Neutrophil (primary cell): ENCODE results near the gene OR4D1.
"Not testable (repeated sequence)": the region's sequence is repeated elsewhere in the genome, so short reads cannot be mapped to it uniquely, and the experiment has no call there.

Experiments used
- H3K27ac ChIP-seq: fragments of 200-600 bp; sonication (generic); 2 replicates; pipeline ENCODE4 v1.5.1; 2016; ENCODE audit warnings: mild to moderate bottlenecking, moderate library complexity
- H3K27me3 ChIP-seq: fragments of 200-600 bp; sonication (generic); 2 replicates; pipeline ENCODE4 v1.6.0; 2016; ENCODE audit warnings: mild to moderate bottlenecking
- H3K36me3 ChIP-seq: fragments of 200-600 bp; sonication (generic); 2 replicates; pipeline ENCODE4 v1.5.1; 2017
- H3K4me1 ChIP-seq, 2 experiments: fragments of 200-600 bp in 1 of 2; sonication (generic) in 1 of 2; 1 replicate in 1 of 2; 2 replicates in 1 of 2; pipeline versions ENCODE4 v1.5.1 to v1.6.1; 2013 to 2016; ENCODE audit warnings: low read depth in 1 of 2, low read length in 1 of 2, mild to moderate bottlenecking in 1 of 2, moderate library complexity in 1 of 2; ENCODE audit not compliant: control insufficient read depth in 1 of 2, insufficient read depth in 1 of 2
- H3K4me3 ChIP-seq, 2 experiments: fragments of 200-600 bp in 1 of 2; sonication (generic) in 1 of 2; 1 replicate in 1 of 2; 2 replicates in 1 of 2; pipeline ENCODE4 v1.5.1; 2013 to 2016; ENCODE audit warnings: low read depth in 1 of 2, low read length in 1 of 2, mild to moderate bottlenecking in 1 of 2, moderate library complexity in 1 of 2
- H3K9me3 ChIP-seq: fragments of 200-600 bp; sonication (generic); 2 replicates; pipeline ENCODE4 v1.5.1; 2016
- TF ChIP-seq, protein P1 (sequence below): fragments of 200-600 bp; sonication (generic); IDR thresholded peaks from 2 replicates; pipeline ENCODE4 v1.5.1; 2016; ENCODE audit warnings: antibody characterized with exemption

OR4D1 gene

DNA sequence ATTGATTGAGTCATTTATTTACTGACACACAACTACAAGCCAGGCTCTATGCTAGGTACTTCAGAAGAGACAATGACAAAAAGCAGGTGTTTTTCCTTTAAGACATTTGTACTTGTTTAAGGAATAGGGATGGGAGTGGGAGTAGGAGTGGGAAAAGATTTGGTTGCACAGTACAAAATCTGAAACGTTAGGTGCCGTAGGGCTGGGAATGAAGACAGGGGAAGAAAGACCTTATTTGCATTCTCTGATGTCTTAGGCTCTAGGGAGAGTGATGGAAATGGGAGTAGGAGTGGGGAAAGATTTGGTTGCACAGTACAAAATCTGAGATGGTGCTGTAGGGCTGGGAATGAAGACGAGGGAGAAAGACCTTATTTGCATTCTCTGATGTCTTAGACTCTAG lies 28.7 kb upstream of the OR4D1 start:
- no peaks in the 10 kb centered on the region for H3K4me1 ChIP-seq
- TF ChIP-seq, protein P1, sequence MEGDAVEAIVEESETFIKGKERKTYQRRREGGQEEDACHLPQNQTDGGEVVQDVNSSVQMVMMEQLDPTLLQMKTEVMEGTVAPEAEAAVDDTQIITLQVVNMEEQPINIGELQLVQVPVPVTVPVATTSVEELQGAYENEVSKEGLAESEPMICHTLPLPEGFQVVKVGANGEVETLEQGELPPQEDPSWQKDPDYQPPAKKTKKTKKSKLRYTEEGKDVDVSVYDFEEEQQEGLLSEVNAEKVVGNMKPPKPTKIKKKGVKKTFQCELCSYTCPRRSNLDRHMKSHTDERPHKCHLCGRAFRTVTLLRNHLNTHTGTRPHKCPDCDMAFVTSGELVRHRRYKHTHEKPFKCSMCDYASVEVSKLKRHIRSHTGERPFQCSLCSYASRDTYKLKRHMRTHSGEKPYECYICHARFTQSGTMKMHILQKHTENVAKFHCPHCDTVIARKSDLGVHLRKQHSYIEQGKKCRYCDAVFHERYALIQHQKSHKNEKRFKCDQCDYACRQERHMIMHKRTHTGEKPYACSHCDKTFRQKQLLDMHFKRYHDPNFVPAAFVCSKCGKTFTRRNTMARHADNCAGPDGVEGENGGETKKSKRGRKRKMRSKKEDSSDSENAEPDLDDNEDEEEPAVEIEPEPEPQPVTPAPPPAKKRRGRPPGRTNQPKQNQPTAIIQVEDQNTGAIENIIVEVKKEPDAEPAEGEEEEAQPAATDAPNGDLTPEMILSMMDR: no peak
- H3K9me3 ChIP-seq: no peaks in the 10 kb centered on the region
- H3K27ac ChIP-seq: no peak overlapping the region
- peaks cover 75% of the 10 kb centered on the region for H3K27me3 ChIP-seq
- no peaks in the 10 kb centered on the region for H3K36me3 ChIP-seq
- H3K4me3 ChIP-seq: no peak overlapping the region

GRCh38 chr17:58120195-58120822 lies 27.9 kb upstream of the OR4D1 start:
- Histone ChIP-seq H3K27ac (no peak overlapping the region), H3K9me3 (no peaks in the 10 kb centered on the region), H3K4me1 (no peaks in the 10 kb centered on the region), H3K36me3 (no peaks in the 10 kb centered on the region), H3K27me3 (peaks cover 75% of the 10 kb centered on the region), H3K4me3 (no peak overlapping the region)
- TF ChIP-seq, protein P1: no peak

GRCh38 chr17:58121925-58122324 lies 26.3 kb upstream of the OR4D1 start:
- TF ChIP-seq, protein P1: no peak
- Histone ChIP-seq H3K27ac (no peak overlapping the region), H3K9me3 (no peaks in the 10 kb centered on the region), H3K4me3 (no peak overlapping the region), H3K27me3 (peaks cover 76% of the 10 kb centered on the region), H3K4me1 (no peaks in the 10 kb centered on the region), H3K36me3 (no peaks in the 10 kb centered on the region)

- TF ChIP-seq, protein P1: no peak
- H3K4me1 ChIP-seq: no peaks in the 10 kb centered on the region
- no peaks in the 10 kb centered on the region for H3K36me3 ChIP-seq
- peaks cover 62% of the 10 kb centered on the region for H3K27me3 ChIP-seq
- H3K27ac ChIP-seq: no peak overlapping the region
- H3K9me3 ChIP-seq: no peaks in the 10 kb centered on the region
- no peak overlapping the region for H3K4me3 ChIP-seq
Measured at GRCh38 chr17:58127846-58128245, 20.3 kb upstream of the OR4D1 start.

DNA sequence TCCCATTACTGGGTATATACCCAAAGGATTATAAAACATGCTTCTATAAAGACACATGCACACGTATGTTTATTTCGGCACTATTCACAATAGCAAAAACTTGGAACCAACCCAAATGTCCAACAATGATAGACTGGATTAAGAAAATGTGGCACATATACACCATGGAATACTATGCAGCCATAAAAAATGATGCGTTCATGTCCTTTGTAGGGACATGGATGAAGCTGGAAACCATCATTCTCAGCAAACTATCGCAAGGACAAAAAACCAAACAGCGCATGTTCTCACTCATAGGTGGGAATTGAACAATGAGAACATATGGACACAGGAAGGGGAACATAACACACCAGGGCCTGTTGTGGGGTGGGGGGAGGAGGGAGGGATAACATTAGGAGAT lies 15.5 kb upstream of the OR4D1 start:
- not testable (repeated sequence) for H3K27ac ChIP-seq, H3K4me1 ChIP-seq, H3K36me3 ChIP-seq, H3K9me3 ChIP-seq, H3K4me3 ChIP-seq
- peaks cover 71% of the 10 kb centered on the region for H3K27me3 ChIP-seq

GRCh38 chr17:58136669-58137279 lies 11.4 kb upstream of the OR4D1 start:
- Histone ChIP-seq H3K27ac (no peak overlapping the region), H3K36me3 (no peaks in the 10 kb centered on the region), H3K27me3 (peaks cover 82% of the 10 kb centered on the region), H3K4me3 (no peak overlapping the region), H3K9me3 (no peaks in the 10 kb centered on the region), H3K4me1 (no peaks in the 10 kb centered on the region)
- TF ChIP-seq, protein P1: no peak
